ENCODE measurements around the gene KIAA0319L. TPM values are rescaled to one million over a fixed set of nuclear protein-coding genes. Genes with fewer than 3 reads are reported as not detected.

The KIAA0319L gene
- total RNA-seq, 2 donors from 2014 or later: 58.6 to 88.8 TPM

DNA sequence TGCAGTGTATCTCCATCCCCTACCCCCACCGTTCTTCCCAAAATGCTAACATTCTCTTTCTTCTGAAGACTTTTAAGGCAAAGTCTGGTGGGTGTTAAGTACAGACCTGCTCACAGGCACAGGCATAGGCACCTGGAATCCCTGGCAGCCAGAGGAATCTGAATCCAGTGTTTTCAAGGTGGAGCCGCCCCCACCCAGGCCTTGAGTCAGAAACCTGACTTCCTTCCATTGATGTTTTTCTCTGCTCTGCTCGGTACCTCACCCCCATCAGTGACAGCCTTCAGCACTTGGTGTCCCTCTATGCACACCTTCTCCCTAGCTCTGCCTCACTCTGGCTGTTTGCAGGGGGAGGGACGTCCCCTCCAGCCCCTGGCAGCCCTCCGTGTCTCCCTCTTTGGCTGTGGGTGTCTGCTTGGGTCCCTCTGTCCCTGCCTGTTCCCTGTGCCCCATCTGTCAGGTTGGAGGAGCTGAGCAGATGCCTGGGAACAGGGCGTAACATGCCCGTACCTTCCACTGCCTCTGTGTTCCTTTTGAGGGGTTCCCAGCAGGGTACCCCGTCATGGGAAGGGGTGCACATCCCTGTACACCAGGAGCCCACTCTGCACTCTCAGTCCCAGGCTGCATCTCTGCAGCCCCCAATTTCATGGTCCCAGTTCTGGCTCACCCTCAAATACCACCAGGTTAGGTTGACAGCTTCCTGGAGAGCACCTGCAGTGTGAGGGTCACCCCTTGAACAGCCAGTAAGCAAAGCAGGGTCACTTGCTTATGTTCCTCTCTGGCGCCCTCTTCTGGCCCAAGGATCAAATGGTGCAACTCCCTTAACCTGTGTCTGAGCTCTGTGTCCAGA, 7.1 kb upstream of the KIAA0319L start:
- Mint-ChIP-seq H3K4me3 (no peak overlapping the region), H3K9me3 (no peaks in the 10 kb centered on the region), H3K4me1 (ENCODE audit: low read depth in 2 of 2) (peaks cover 31 to 39% of the 10 kb centered on the region in 2 donors), H3K27me3 (no peaks in the 10 kb centered on the region), H3K36me3 (no peaks in the 10 kb centered on the region), H3K27ac (peak overlapping the region in 1 of 2 donors; percentile 58)
- peak; percentile 81 for DNase-seq (ENCODE audit: low spot score)
- ATAC-seq: peak; percentile 66 to 74

DNA sequence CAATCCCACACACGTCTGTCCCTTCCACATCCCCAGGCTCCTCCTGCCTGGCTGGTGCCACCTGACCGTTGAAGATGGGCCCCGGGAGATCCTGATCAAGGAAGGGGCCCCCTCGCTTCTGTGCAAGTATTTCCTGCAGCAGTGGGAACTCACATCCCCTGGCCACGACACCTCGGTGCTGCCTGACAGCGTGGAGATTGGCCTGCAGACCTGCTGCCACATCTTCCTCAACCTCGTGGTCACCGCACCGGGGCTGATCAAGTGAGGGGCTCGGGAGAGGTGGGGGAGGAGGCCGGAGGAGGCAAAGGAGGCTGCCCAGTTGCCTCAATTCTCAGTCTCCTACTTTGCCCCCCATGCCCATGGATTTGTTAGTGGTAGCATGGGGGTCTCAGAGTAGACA, 6.0 kb upstream of the KIAA0319L start:
- Mint-ChIP-seq H3K4me1 (ENCODE audit: low read depth in 2 of 2) (peaks cover 31 to 33% of the 10 kb centered on the region in 2 donors), H3K4me3 (no peak overlapping the region), H3K9me3 (no peaks in the 10 kb centered on the region), H3K27ac (no peak overlapping the region), H3K27me3 (no peaks in the 10 kb centered on the region), H3K36me3 (no peaks in the 10 kb centered on the region)
- no peak for DNase-seq (ENCODE audit: low spot score)
- no peak for ATAC-seq

DNA sequence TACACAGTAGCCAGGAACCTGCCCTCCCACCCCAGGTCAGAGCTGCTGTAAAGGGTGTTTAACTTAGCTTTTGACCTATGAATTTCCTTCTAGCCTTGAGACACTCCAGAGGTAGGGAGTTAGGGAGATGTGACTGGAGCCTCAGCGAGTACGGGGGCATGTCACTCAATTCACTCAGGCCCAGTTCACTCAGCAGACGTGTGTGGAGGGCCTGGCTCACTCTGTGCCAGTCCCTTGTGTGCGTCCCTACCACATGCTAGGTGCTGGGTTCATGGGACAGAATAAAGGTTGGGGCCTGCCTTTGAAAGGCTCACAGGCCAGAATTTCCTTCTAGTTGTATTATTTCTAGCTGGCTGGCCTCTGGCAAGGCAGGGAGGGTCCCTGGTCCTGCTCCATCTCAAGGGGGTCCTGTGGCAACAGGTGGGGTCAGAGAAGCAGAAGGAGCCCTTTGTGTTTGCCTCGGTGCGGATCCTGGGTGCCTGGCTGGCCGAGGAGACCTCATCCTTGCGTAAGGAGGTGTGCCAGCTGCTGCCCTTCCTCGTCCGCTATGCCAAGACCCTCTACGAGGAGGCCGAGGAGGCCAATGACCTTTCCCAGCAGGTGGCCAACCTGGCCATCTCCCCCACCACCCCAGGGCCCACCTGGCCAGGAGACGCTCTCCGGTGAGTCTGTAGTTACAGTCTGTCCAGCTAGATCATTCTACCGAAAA, 4.9 kb upstream of the KIAA0319L start:
- Mint-ChIP-seq H3K4me1 (ENCODE audit: low read depth in 2 of 2) (peaks cover 34 to 36% of the 10 kb centered on the region in 2 donors), H3K4me3 (no peak overlapping the region), H3K9me3 (no peaks in the 10 kb centered on the region), H3K27me3 (no peaks in the 10 kb centered on the region), H3K27ac (peak overlapping the region; percentile 5 to 47), H3K36me3 (no peaks in the 10 kb centered on the region)
- no peak for ATAC-seq
- DNase-seq (ENCODE audit: low spot score): no peak

DNA sequence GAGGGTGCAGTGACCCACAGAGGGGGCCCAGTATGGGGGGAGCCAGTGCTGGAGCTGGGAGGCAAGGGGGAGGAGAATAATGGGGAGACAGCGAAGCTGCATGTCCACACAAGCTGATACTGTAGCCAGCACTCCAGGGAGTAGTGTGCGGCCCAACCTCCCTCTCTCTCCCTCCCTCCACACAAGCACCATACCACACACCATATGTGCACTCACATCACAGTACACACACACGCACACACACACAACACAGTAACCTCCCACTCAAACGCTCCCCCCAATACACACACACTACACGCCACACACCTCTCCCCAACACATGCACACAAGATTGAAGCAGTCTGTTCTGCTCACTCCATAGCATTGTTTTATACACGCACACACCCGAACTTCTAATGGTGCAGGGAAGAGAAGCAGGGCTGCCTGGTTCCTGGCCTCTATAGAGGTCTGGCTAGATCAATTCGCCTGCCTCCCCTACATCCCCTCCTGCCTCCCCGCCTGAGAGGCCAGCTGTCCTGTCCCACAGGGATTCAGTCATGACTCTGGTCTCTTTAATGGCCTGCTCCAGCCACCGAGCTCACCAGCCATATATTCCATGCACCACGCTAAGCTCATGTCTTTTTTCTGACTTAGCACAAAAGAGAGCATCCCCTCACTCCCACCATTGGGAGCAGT, 4.2 kb upstream of the KIAA0319L start:
- H3K36me3 Mint-ChIP-seq: no peaks in the 10 kb centered on the region
- ATAC-seq: no peak
- H3K4me3 Mint-ChIP-seq: no peak overlapping the region
- peak overlapping the region; percentile 5 to 47 for H3K27ac Mint-ChIP-seq
- H3K9me3 Mint-ChIP-seq: no peaks in the 10 kb centered on the region
- no peak for DNase-seq (ENCODE audit: low spot score)
- H3K4me1 Mint-ChIP-seq (ENCODE audit: low read depth in 2 of 2): peaks cover 38 to 39% of the 10 kb centered on the region in 2 donors
- no peaks in the 10 kb centered on the region for H3K27me3 Mint-ChIP-seq

DNA sequence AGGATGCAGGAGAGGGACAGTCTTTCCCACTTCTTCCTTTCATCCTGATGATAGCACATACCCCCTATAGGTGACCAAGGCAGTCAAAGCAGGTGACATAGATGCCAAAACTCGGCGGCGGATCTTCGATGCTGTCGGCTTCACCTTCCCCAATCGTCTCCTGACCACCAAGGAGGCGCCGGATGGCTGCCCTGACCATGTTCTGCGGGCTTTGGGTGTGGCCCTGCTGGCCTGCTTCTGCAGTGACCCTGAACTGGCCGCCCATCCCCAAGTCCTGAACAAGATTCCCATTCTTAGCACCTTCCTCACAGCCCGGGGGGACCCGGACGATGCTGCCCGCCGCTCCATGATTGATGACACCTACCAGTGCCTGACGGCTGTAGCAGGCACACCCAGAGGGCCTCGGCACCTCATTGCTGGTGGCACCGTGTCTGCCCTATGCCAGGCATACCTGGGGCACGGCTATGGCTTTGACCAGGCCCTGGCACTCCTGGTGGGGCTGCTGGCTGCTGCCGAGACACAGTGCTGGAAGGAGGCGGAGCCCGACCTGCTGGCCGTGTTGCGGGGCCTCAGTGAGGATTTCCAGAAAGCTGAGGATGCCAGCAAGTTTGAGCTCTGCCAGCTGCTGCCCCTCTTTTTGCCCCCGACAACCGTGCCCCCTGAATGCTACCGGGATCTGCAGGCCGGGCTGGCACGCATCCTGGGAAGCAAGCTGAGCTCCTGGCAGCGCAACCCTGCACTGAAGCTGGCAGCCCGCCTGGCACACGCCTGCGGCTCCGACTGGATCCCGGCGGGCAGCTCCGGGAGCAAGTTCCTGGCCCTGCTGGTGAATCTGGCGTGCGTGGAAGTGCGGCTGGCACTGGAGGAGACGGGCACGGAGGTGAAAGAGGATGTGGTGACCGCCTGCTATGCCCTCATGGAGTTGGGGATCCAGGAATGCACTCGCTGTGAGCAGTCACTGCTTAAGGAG, 3.3 kb upstream of the KIAA0319L start:
- Mint-ChIP-seq H3K36me3 (no peaks in the 10 kb centered on the region), H3K4me1 (ENCODE audit: low read depth in 2 of 2) (peaks cover 47 to 48% of the 10 kb centered on the region in 2 donors), H3K9me3 (no peaks in the 10 kb centered on the region), H3K27ac (no peak overlapping the region), H3K4me3 (no peak overlapping the region), H3K27me3 (no peaks in the 10 kb centered on the region)
- ATAC-seq (no peak), DNase-seq (ENCODE audit: low spot score) (no peak)

DNA sequence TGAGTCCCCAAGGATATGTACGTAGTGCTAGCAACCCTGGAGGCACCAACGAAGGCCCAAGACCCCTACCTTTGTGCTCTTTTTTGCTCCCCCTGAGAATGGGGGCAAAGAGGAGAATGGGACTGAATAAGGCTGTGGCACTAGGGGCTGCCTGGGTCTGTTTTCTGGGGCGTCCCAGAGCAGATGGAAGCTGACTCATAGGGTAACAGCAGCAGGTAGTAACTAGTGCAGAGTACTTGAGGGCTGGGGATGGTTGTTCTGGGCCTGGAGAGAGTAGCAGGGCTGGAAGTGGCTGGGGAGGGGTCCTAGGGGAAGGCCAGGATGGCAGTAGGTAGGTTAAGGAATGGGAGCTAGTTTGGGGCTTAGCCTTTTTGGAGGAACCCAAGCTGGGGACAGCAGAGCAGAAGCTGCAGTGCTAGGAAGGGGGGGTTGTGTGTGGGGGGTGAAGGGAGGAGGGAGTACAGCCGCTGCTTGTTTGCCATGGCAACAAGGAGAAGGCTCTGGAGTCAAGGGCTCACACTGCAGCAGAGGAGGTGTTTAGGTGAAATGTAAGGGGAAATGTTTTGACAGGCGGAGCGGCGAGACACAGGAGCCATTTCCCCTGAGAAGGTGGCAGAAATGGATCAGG, 2.2 kb upstream of the KIAA0319L start:
- no peak for DNase-seq (ENCODE audit: low spot score)
- Mint-ChIP-seq H3K9me3 (no peaks in the 10 kb centered on the region), H3K36me3 (no peaks in the 10 kb centered on the region), H3K4me3 (peak overlapping the region; percentile 47), H3K27ac (peak overlapping the region in 1 of 2 donors; percentile 33), H3K4me1 (ENCODE audit: low read depth in 2 of 2) (peaks cover 50% of the 10 kb centered on the region in 2 donors), H3K27me3 (no peaks in the 10 kb centered on the region)
- no peak for ATAC-seq

DNA sequence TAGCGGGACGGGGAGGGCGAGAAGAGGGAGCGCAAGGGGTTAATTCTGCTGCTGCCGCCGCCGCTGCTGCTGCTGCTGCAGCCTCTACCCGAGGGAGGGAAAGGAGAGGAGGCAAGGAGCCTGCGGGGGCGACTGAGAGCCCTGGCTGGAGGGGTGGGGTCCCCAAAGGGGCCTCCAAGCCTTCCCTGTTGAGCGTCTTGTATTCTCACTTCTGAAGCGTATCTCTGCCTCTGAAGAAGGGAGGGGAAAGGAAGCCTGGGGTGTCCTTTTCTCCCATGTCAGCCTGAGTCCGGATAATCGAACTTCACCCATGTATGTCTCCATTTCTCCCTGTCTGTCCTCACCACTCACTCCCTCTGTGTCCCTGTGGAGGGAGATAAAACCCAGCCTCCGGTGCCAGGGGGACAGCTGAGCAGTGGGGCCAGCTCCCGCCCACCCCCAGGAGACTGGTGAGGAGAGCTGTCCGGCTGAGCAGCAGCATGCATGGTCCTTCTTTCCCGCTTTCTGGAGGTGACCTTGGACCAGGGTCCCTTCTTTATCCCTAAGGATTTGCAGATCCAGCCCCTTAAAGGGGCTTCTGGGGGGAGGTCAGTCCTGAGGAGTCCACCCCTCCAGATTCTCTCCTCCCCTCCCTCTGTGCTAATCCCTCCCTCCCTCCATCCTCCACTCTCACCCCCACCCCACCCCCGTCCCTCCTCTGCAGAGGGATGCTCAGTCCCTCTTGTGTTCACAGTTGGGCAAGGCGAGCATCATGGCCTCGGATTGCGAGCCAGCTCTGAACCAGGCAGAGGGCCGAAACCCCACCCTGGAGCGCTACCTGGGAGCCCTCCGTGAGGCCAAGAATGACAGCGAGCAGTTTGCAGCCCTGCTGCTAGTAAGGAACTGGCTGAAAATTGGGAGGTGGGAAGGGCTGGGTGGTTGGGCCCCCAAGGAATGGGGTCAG, 1.4 kb upstream of the KIAA0319L start:
- Mint-ChIP-seq H3K27ac (peak overlapping the region; percentile 97), H3K9me3 (no peaks in the 10 kb centered on the region), H3K4me3 (peak overlapping the region; percentile 100), H3K4me1 (ENCODE audit: low read depth in 2 of 2) (peaks cover 46 to 47% of the 10 kb centered on the region in 2 donors), H3K36me3 (no peaks in the 10 kb centered on the region), H3K27me3 (no peaks in the 10 kb centered on the region)
- DNase-seq (ENCODE audit: low spot score) (no peak), ATAC-seq (no peak)

DNA sequence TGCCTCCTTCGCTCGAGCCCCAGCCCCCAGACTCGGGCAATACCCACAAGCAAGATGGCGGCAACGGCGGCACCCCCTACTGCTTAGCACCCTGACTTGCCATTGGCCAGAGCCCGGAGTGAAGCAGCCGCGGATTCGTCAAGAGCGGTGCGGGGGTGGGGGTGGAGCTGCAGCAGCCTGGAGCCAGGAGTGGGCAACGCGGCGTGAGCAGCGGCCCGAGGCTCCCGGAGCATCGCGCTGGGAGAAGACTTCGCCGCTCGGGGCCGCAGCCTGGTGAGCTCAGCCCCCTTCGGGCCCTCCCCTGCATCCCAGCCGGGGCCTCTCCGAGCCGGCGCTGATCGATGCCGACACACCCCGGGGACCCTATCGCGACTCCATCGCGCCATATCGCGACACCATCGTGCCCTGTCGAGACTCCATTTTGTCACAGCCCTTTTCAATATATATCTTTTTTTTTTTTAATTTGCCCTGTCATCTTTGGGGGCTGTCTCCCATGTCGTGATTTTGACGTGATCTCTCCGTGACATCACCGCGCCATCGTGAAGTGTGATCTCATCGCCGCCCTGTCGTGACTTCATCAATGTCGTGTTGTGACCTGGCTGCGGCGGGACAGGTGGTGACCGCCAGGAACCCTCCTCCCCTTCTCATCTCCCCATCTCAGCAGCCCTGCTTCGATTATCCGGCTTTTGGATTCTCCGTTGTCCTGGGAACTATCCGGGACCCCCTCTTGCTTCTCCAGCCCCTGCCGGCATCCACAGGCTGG, 589 bp upstream of the KIAA0319L start, which contains the start of gene NCDN:
NCDN (plus strand) TSS at position 189 of the 763 bp plus-strand sequence; CDS start at position 581, 392 bp downstream.
- DNase-seq (ENCODE audit: low spot score) (peak; percentile 98), ATAC-seq (peak; percentile 97)
- Mint-ChIP-seq H3K4me3 (peak within 1 kb of the TSS; percentile 100), H3K9me3 (no peaks in the 10 kb centered on the region), H3K27me3 (no peaks in the 10 kb centered on the region), H3K36me3 (no peaks in the 10 kb centered on the region), H3K27ac (peak within 1 kb of the TSS; percentile 97), H3K4me1 (ENCODE audit: low read depth in 2 of 2) (peaks cover 49 to 52% of the 10 kb centered on the region in 2 donors)

DNA sequence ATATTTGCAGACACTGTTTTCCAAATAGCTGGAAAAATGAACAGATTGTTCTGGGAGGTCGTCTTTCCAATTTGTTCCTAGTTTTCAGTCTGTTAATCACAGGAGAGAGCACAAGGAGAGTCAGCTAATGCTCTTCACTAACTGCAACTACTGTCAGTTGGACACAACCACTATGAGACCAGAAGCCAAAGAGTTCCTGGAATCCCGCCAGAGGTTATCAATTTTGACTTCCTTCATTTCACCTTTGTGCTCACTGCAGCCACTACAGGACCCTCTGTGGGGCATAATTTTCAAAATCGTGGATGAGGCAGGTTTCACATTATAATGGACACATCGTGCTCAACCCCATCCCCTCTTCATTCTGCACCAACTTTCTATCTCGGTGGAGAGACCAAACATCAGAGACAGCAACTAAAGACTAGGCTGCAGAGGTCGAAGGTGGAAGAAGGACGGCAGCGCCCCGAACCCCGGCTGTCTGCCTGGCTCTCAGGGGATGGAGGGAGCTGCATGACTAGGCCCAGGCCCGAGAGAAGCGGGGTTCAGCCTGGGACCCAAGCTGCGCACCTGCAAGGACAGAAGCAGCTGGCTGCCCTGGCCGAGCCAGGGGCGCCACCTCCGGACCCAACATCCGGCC, 602 bp downstream of the KIAA0319L start:
- no peaks in the 10 kb centered on the region for H3K27me3 Mint-ChIP-seq
- H3K9me3 Mint-ChIP-seq: no peaks in the 10 kb centered on the region
- H3K4me1 Mint-ChIP-seq (ENCODE audit: low read depth in 2 of 2): peaks cover 40 to 46% of the 10 kb centered on the region in 2 donors
- ATAC-seq (no peak), DNase-seq (ENCODE audit: low spot score) (no peak)
- peak overlapping the region; percentile 100 for H3K4me3 Mint-ChIP-seq
- H3K36me3 Mint-ChIP-seq: no peaks in the 10 kb centered on the region
- peak overlapping the region; percentile 97 for H3K27ac Mint-ChIP-seq

DNA sequence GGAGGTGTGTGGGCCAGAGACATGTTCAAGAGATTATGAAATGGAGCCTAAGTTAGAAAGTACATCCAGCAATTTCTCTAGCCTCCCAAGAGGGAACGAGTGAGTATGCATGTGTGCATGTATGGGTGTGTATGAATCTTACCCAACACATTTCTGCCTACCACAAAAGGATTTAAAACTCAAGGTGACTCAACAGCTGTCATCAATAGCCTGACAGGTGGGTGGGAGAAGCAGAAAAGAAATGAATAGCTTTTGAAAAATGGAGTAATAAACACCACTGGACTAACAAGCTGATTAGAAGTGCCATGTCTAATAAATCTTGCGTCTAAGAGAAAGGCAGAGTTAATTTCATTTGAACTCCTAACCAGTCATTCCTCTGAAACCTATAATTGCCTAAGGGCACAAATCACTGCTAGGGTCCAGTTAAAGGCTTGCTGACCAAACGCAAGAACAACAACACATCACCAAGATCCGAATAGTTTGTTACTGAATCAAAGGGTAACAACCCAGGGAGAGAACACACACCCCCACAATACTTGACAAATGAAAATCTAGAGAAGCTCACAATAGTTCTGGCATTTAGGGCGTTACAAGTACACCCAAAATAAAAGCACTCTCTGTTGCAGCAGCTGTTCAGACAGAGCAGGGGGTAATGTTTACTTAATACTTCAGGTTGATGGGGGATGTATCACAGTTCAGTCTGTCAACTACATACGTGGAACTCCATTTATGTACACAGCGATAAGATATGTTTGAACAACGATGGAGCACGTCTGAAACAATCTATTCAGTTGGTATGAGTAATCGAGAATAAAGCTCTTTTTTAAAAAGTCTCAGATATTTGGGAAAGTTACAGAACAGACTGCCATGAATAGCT, 1.4 kb downstream of the KIAA0319L start:
- Mint-ChIP-seq H3K27ac (peak overlapping the region; percentile 97), H3K27me3 (no peaks in the 10 kb centered on the region), H3K4me1 (ENCODE audit: low read depth in 2 of 2) (peaks cover 37 to 39% of the 10 kb centered on the region in 2 donors), H3K9me3 (no peaks in the 10 kb centered on the region), H3K4me3 (peak overlapping the region; percentile 100), H3K36me3 (no peaks in the 10 kb centered on the region)
- DNase-seq (ENCODE audit: low spot score): no peak
- no peak for ATAC-seq
